NCI-H1092 treated with DMSO at 0.1 percent for 48 hours (cell line): ENCODE results near the gene NAPA.
"Not testable (repeated sequence)": the region's sequence is repeated elsewhere in the genome, so short reads cannot be mapped to it uniquely, and the experiment has no call there.

ENCODE experiments used
- DNase-seq: peaks from one replicate; lab custom pipeline; 2025; lab: John Stamatoyannopoulos, UW

The NAPA gene

DNA sequence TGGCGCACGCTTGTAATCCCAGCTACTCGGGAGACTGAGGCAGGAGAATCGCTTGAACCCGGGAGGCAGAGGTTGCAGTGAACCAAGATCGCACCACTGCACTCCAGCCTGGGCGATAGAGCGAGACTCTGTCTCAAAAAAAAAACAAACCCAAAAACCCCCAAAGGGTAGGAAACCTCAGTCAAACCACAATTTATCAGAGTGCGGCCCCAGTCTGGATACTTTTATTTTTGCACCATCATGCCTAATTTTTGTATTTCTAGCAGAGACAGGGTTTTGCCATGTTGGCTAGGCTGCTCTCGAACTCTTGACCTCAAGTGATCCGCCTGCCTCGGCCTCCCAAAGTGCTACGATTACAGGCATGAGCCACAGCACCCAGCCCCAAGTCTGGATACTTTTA, 28.6 kb downstream of the NAPA start:
- DNase-seq, result not testable (repeated sequence)

DNA sequence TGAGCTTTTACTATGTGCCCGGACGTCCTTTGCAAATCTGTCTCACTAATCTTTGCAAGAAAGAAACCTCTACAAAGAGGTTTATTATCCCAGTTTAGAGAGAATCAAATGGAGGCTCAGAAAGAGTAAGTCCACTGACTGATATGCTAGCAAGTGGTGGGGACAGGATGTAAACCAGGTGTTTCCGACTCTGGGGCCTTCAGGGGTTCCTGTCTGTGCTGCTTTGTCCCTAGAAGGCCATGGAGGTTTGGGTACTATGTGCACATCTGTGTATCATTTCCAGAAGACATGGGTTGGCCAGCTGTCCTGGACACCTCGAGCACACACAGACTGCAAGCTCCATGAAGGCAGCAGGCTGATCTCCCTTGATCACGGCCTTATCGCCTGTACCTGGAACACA, 29.7 kb downstream of the NAPA start:
- DNase-seq, result no peak

DNA sequence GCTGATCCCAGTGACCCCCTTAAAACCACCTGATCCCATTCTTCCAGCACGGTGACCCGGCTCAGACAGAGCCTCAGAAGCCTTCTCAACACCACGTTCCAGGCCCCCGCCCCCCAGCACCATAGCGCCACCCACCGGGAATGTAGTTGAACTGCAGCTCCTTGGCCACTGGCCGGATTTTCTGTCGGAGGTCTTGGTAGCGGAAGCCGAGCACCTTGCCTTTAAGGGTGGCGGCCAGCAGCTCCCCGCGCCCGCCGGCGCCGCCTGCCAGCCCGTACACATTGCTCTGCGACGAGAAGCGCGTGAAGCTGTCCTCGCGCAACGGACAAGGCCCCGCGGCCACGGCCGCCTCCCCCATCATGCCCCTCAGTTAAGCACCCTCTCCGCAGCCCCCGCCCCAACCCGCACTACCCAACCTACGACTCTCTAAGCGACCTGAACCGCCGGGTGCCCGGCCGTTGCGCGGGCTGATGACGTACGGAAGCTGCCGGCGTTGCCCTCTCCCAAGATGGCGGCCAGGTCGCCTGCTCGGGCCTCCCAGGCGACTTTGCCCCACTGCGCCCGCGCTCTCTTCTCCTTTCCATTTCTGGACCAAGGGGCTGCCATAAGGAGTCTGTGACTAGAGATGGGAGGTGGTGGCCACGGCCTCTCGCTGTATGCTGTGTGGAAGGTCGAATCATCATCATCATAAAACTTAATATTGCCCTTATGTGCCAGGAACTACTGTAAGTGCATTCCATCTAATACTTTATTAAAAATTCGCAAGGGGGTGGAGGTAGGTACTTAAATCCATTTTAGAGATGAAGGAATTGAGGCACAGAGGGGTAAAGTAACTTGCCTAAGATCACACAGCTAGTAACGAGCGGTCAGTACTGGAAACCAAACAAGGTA, 30.8 kb downstream of the NAPA start, which contains the start of gene KPTN:
TSS of gene KPTN (minus strand) at position 420 of the 891 bp plus-strand sequence. CDS start at position 361, 59 bp downstream.
- peak; percentile 88 for DNase-seq

DNA sequence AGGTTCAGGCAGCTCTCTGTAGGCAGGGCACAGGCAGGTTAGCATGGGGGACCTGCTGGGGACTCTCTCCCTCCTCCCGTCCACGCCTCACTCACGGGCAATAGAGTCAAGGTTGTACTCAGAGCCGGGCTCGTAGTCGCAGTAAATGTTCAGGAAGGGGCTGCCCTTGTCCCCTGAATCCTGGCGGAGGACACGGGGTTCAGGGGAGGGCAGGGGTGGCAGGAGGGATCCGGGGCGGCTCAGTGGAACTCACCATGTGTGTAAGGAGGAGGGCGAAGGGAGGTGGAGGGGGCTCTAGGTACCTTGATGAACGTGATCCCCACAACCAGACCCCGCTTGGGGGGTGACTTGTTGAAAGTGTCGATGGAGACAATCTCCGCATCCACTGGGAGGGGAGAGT, 31.7 kb downstream of the NAPA start:
- DNase-seq, result no peak

DNA sequence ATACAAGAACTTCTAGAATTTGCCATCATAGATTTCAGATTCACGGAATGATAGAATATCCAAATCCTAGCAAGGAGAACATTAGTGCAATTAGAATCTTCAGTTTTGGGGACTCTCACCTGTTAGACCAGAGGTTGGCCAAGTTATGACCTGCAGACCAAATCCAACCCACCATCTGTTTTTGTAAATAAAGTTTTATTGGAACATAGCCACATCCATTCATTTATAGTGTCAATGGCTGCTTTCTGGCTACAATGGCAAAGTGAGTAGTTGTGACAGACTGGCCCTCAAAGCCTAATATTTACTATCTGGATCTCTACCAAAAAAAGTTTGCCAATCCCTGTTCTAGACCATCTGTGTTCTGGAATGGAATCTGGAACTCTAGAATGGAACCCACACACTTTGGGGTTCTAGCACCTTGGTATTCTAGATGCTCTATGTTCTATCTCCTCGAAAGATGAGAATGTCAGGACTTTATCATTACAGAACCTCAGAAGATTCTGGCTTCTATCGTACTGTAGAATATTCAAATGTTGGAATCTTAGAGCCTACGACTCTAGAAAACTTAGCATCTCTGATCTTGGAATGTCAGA, 33.3 kb downstream of the NAPA start:
- DNase-seq, result no peak

DNA sequence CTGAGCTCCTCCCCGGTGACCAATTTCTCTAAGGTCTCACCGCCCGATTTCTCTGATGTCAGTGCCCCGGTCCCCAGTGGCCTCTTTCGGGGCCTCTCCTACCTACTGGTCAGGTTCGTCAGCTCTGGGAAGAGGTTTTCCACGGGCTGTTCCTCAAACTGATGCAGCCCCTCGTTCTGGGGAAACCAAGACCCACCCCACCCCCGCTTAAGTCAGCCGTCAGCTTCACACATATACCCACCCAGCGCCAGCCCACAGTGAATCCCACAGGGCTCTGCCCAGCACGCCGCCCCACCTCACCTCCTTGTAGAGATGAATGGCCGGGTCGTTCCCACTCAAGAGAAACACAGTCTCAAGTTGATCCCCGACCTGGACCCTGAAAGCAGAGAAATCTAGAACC, 34.2 kb downstream of the NAPA start:
- no peak for DNase-seq

DNA sequence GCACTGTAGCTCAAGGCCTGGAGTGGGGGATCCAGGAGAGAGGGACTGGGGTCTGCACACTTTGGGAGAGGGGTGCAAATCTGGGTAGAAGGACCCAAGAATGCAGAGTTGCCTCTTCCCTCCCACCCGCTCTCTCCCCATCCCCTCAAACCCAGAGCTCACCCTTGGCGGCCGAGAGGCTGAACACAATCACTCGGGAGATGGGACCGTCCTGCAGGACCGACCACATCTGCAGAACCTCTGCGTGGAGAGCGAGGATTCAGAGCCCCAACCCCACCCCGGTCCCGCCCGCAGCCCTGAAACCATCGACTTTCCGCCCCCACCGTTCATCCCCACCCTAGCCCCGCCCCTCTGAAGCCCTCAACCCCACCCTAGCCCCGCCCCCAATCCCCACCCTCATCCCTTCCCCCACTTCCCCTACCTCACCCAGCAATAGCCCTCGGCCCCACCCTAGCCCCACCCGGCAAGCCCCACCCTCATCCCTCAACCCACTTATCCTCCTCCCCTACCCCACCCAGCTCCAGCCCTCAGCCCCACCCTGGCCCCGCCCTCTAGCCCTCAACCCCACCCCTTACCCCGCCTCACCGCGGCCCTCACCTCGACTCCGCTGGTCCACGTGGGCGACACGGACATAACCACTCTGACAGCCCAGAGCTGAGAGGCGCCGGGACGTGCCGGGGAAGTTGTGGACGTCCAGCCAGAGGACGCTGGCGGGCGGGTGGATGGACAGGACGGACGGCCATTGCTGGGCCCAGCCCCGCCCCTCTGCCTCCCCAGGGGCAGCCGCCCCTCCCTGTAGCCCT, 35.0 kb downstream of the NAPA start:
- no peak for DNase-seq

DNA sequence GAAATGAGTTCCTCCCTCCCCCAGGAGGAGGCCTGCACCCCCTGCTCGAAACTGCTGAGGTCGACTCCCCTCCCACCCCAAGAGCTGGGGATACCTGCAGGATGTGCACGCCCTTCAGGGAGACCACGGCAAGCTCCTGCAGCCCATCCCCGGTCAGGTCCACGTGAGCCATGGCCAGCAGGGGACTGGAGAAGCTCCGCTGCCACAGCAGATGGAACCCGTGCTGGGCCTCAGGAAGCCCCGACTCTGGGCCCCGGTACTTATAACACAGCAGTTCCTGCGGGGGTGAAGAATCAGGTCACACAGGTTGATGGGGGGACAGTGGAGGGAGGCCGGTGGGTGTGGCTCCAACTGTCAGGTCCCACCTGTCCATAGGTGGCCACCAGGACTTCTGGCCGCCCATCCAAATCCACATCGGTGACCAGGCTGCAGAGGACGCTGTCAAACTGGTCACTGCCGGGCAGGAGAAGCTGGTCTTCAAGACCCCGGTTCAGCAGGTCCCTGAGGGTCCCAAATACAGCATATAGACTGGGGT, 38.4 kb downstream of the NAPA start:
- DNase-seq, result no peak

DNA sequence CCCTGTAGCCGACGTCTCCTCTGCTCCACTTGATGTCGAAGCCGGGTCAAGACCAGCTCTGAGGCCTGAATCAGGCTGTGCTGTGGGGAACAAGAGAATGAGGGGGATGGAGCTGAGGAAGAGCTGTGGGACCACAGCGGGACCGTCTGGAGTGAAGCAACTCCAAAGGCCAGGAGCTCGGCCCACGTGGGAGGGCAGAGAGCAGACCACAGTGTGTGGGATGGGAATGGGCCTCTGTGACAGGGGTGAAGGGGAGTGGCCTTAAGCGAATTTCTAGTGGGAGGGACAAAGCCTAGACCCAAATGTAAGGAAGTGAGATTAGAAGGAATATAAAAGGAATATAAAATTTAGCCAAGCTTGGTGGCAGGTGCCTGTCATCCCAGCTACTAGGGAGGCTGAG, 39.4 kb downstream of the NAPA start:
- no peak for DNase-seq

DNA sequence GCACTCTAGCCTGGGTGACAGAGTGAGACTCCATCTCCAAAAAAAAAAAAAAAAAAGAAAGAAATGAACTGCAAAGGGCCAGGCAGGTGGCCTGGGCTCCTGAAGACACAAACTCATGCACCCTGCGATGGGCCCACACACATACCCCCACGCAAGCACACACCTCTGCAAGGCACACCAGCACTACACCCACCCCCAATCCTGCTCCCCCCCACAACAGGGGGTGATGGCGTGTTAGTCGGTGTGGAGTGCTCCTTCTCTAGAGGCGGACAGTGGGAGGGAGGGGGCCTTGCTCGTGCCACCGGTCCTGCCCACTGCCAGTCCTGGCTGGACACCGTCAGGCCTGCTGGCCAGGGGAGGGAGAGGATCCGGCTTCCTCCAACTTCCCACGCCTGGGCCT, 41.5 kb downstream of the NAPA start:
- DNase-seq, result no peak

DNA sequence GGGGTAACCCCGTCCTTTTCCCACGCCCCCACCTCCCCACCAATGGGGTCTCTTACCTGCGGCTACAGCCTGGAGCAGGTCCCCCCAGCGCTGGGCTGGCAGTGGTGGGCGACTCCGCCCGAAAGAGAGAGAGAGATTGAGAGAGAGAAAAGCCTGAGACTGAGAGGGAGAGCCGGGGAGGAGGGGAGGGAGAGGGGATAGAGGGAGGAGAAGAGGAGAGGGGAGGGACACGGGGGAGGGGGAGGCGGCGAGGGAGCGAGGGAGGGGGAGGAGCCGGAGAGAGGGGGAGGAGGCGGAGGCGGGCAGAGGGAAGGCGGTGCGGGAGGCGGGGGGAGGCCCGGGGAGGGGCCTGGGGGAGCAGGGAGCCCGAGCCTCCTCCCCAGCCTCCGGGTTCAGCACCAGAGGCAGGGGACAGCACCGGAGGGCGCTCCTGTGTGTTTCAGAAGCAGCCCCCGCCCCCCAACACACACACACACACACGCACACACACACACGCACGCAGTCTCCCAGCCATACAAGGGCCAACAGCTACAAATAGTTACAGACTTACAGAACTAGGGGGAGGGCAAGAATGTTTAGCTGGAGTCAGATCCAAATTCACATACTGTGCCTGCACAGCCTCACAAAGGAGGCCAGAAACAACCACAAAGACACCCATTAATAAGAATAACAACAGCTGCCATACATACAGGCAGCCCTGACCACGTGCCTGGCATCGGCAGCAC, 43.0 kb downstream of the NAPA start, which contains the start of gene SLC8A2:
TSS of gene SLC8A2 (minus strand) at position 161 of the 725 bp plus-strand sequence. CDS start 5,490 bp downstream, outside the sequence.
- DNase-seq, result peak; percentile 32

DNA sequence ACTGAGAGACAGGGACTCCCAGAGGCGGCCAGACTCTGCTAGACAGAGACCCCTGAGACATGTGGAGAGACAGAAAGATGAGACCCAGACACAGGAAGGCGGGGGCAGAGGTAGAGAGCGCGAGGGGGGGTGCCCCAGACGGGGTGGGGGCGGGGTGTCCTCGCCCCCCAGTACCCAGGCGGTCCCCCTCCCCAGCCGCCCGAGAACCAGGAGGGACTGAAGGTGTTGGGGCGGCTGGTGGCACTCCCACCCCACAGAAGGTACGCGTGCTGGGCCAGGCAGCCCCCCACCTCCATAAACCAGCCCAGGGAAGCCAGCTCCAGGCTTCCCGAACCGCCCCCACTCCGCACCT, 43.5 kb downstream of the NAPA start:
- DNase-seq, result no peak

DNA sequence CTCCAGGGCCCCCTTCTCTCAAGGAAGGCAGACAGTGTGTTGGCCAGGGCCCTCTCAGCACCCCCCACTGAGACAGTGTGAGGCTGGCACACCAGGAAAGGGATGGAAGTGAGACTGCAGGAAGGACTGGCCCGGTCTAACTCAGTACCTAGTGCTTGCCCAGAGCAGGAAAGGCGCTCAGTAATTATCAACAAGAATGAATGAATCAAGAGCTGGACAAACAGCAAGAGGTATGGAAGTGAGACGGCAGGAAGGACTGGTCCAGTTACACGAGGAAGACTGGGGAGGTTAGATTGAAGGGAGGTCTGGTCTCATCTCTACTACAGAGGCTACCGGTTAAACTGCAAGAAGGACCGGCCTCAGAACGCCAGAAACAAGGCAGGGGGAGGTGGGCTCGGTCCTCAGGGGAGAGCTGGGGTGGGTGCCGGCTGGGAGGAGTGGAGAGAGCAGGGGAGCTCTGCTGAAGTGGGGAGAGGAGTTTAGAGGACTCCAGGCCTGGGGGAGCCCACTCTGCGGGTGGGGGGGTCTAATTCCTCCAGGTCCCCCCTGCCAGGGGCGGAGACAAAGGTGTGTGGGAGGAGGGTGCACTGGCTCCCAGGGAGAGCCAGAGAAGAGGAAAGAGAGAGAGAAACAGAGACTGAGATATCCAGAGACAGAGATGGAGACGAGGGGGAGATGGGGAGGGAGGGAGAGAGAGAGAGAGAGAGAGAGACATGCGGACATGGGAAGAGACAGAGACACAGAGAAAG, 44.2 kb downstream of the NAPA start:
- DNase-seq, result no peak

DNA sequence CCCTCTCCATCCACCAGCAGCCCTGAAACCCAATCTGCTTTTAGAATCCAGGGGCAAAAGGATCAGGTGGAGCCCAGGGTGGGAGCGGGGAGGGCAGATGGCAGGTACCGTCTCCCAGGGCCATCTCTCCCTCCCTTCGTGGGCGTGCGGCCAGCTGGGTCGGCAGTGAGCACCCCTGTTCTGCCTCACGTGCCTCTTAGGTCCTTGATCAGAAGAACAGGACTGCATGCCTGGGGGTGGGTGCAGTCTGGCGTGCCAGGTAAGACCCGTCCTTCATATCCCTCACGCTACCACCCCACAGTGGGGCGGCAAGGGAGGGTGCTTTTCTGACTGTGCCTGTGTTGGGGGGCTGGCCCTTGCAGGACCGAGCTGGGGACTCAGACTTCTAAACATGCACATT, 45.1 kb downstream of the NAPA start:
- peak; percentile 14 for DNase-seq

DNA sequence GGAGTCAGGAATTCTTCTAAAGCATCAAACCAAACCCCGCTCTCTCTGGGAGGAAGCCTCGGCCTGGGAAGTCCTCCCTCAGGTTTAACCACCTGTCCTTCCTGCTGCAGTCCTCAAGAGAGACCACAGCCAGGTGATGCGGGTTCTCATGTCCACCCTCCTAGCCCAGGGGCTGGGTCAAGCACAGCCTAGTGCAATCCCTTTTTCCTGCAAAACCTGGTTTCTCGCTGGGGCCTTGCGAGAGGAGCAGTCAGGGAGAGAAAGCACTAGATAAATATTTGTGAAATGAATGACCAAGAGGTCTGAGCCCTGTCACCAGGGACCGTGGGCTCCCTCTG, 45.5 kb downstream of the NAPA start:
- no peak for DNase-seq

DNA sequence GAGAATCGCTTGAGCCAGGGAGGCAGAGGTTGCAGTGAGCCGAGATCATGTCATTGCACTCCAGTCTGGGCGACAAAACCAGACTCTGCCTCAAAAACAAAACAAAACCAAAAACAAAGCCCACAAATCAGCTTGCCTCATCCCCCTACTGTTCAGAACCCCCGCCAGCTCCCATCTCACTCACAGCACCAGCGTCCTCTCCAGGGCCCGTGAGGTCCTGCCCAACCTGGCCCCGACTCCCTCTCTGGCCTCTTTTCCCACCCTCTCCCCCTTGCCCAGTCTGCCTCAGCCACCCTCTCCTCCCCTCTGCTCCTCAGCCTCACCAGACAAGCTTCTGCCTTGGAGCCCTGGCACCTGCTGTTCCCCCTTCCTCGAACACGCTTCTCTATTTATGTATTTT, 46.9 kb downstream of the NAPA start:
- DNase-seq, result no peak

DNA sequence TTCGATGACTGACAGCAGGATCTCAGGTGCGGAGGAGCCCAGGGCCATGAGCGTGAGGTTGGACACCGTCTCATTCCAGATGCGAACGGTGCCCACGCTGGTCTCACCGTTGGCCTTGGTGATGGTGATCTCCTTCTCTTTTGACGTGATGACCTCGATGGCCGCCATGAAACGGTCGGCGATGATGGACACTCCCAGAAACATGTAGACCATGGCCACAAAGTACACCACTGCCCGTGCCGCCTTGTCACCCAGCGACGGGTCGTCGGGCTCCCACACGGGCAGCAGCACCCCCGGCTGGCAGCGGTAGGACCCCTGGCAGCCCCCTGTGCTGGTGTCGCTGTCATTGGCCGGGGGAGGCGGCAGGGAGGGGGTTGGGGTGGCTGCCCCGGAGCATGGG, 48.9 kb downstream of the NAPA start:
- DNase-seq, result no peak

DNA sequence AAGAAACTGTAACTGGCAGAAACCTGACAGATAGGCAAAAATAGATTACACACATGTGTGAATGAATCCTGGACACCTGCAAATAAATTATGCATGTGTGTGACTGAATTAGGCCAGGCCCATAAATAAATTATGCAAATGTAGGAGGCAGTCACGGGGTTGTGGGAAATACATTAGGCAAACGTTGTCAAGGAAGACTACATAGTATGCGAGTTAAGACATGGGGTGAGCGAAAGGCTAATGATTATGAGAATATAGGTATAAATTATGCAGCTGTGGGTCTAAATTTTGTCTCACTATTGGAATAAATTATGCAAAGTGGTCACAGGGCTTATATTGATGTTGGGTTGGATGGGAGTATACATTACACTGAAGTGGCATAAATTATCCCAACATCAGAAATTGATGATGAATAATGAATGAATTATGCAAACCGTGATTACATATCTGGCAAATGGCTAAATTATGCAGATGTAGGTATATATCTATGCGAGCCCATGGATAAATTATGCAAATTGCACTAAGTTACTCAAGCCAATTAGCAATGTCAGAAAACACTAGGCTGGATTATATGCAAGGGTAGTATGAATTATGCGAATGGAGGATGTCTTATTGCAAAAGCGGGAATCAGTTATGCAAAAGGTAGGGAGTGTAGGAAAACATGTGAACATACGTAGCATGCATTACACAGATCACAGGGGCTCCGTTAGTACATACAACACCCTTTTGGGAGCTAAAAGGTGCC, 50.0 kb downstream of the NAPA start:
- no peak for DNase-seq

DNA sequence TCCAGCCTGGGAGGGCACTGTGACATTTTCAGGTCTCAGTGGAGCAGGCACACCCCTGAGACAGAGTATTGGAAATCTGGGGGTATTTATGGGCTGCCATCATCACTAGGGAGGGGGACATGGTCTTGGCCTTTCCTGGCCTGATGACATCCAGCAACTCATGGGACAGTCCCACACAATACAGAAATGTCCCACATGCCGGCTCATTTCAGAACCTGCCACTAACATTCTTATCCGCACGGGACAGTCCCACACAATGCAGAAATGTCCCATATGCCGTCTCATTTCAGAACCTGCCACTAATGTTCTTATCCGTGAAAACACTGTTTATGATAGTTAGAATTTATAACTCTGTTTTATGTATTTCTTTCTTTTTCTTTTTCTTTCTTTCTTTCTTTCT, 53.0 kb downstream of the NAPA start:
- DNase-seq, result no peak

DNA sequence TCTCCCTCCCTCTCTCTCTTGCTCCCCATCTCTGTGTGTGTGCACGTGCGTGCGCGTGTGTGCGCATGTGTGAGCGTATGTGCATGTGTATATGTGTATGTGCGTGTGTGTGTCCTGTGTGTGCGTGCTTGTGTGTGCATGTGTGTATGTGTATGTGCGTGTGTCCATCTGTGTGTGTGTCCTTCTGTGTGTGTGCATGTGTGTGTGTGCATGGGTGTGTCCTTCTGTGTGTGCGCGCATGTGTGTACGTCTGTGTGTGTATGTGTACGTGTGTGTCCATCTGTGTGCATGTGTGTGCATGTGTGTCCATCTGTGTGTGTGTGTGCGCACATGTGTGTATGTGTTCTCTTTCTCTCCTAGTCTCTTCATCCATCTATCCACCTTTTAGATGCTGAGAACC, 55.4 kb downstream of the NAPA start:
- no peak for DNase-seq
